HG02943 (cell line): ENCODE data around the gene THUMPD1.
"Not testable (repeated sequence)": the region's sequence is repeated elsewhere in the genome, so short reads cannot be mapped to it uniquely, and the experiment has no call there.

Experiments used
- ATAC-seq: cut with Tn5 transposase; IDR thresholded peaks from one replicate; pipeline ENCODE4 v1.9.1; 2021; ENCODE audit warnings: mild to moderate bottlenecking, low read depth, moderate library complexity; ENCODE audit not compliant: unreplicated experiment

The THUMPD1 gene

DNA sequence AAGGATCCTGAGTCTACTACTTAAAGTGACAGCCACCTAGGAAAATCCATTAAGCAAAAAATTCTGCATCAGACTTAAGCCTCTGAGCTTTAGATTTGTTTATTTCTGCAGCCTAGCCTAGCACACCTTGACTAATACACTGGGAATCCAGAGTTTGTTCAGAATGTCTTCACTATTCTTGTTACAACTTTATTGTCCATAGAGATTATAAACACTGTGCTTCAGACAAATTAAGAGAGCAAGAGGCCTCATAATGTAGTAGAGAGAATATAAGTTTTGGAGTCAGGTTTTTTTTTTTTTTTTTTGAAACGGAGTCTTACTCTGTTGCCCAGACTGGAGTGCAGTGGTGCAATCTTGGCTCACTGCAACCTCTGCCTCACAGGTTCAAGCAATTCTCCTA is 8.9 kb upstream of the THUMPD1 start:
- ATAC-seq, result no peak

DNA sequence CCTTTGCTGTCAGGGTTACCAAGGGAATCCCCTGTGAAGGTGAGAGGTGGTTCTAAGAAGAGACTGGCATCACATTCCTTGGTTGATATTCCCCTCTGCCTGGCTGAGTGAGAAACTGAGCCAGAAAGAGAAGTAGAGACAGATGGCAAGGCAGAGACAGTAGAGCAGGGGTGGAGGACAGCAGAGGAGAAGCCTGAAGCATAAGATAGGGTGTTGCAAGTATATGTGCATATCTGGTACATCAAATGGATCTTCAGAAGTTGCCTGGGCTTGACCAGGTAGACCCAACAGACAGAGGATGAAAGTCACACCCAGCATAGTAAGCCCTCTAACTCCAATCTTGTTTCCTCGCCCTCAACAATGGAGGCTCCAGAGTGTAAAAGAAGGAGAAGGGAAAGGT is 7.9 kb upstream of the THUMPD1 start:
- no peak for ATAC-seq

DNA sequence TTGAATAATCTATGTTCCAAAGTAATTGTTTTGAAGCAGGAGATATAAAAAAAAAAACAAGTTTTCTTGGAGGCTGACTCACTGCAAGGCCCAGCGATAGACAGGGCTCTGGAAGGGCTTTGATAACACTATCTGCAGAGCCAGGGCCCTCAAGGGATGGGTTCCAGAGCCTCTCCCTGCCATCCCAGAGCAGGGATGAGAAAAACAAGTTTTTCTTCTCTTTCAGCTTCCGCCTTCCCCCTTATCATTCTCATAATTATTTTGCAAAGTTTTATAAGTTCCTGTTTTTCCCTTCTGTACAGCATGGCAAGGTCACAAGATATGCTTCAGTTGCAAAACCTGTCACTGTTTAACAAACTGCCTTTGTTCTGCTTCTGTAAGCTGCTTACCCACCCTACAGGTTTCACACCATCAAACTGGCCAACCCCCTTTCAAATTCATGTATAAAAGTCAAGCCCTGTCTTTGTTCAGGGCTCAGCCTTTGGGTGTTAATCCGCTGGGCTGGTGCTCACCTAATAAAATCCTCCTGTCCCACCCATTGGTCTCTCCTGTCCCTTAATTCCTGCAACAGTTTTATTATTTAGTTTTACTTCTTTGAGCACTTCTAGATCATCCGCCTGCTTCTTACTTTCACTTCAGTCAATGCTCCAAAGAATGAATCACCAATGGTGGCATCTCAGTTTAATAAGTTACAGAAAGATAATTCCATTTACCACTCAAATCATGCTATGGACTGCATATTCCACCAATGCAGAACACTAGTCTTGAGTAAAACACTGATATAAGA is 5.6 kb upstream of the THUMPD1 start:
- no peak for ATAC-seq

DNA sequence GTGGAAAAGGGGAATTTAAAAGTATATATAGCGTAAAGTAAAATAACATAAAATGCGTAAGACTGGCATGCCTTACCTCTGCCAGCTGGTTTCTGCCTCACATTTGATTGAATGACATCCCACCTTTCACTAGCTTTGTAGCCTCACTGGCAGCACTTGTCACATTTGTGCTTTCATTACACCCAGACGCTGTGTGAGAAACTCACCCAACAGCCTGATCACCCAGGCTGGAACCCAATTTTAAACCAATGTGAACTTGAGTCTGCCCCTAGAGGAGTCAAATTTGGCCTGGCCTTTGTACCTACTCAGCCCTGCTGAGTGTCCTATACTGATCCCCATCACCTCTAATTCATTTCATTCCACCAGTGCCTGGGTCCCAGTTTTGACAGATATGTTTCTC is 4.8 kb upstream of the THUMPD1 start:
- no peak for ATAC-seq

DNA sequence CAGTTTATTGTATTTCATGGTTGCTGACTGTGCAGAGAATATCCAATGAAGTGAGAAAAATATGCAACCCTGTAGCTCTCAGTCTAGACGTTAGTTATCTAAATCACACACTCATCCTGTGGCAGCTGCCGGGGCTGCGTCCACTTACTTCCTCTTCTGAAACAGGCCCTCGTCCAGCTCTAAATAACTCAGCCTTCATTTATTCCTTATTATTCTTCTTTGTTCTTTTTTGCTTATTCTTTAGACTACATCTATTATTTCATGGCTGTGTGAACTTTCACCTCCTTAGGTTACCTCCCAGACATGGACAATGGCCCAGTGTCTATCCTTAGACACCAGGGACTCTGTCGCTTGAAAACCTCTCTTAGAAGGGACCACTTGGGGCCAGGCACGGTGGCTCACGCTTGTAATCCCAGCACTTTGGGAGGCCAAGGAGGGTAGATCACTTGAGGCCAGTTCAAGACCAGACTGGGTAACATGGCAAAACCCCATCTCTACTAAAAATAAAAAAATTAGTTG is 3.4 kb upstream of the THUMPD1 start:
- no peak for ATAC-seq

DNA sequence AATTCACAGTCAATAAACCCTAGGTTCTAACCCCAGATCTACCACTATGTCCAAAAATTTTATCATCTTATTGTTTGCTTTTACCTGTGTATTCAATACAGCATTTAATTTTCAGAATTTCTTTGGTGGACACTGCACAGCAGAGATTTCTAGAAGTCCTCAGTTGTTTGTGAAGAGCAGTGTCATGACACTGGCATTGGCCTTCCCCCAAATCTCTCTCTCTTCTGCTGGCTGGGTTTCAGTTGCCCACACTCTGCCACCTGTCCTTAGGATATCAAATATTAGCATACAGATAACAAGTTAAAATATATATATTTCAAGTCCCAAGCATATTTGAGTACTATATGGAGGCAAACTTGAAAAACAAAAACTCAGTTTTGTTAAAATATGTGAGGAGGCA is 2.0 kb upstream of the THUMPD1 start:
- ATAC-seq, result no peak

DNA sequence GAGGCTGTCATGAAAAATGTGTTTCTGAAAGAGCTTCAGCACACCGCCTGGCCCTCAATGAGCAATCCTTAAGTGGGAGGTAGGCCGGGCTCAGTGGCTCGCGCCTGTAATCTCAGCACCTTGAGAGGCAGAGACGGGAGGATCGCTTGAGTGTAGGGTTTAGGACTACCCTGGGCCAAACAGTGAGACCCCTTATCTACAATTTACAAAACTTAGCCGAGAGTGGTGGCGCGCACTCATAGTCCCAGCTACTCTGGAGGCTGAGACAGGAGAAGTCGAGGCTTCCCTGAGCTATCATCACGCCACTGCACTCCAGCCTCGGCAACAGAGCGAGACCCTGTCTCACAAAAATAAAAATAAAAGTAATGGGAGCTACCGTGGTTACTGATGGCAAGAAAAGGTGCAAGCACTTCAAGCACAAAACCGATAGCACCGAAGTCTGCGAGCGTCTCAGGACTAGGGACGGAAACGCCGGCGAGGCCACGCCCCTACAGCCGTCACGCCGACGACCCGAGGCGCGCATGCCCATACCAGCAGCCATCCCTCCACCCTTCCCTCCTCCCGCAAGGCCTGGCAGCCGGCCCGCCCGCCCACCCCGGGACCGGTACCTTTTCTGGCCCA is 607 bp downstream of the THUMPD1 start:
- peak; percentile 75 for ATAC-seq

DNA sequence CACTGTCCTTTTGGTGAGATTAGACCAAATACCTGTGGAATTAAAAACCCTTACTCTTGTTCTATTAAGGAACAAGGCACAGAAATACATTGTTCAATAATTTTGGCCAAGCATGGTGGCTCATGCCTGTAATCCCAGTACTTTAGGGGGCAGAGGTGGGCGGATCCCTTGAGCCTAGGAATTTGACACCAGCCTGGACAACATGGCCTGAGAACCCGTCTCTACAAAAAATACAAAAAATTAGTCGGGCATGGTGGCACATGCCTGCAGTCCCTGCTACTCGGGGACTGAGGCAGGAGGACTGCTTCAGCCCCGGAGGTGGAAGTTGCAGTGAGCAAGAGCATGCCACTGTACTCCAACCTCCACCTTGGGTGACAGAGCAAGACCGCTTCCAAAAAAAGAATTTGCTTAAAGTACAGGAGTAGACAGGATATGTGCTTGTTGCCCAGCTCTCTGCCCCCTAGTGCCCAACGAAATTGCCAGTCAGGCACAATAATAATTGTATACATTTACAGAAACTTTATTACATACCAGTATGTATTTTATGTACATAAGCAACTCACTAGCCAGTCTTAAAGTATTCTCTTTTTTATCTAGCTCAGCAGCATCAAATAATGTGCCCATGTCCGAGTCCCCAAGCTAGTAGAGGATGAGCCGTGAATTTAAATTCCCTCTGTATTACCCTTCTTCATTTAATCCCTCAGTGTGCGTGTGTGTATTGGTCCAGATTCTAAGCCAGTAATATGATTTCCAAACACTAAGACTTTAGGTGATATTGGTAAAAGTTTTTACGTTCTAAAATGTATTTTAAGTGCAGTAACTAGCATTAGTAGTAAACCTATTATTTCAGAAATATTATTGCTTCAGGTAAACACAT is 1.4 kb downstream of the THUMPD1 start:
- no peak for ATAC-seq

DNA sequence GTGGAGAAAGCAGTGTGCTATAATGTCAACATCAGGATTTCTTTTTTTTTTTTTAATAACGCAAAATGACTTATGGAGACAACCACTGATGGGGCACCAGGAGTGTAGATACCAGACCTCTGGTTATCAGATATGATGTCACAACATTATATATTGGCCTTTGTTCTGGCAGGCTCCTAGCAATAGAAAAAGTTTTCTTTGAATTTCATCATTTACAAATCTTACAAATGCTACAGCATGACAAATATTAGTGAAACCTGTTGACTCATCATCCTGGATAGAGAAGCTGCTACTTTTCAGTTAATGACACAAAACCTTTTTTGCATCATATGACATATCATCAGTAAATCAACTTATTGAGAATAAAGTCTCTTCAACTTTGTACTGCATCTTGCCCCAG is 6.1 kb downstream of the THUMPD1 start:
- no peak for ATAC-seq

DNA sequence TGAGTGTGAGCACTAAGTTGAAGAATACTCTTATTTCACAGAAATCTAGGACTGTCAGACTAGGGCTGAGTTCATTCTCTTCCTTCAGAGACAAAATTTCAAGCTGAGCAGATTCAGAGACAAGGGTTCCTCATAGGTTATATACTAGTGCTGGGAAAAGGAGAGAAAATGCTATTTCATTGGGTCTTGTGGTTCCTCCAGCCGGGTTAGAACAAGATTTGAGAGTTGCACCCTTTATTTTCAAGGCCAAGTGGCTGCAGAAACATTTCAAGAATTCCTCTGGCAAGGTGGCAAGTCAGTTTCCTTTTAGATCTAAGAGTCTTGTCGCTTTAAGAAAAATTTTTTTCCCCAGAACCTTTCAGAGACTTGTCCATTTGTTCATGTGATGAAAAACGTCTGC is 6.8 kb downstream of the THUMPD1 start:
- no peak for ATAC-seq

DNA sequence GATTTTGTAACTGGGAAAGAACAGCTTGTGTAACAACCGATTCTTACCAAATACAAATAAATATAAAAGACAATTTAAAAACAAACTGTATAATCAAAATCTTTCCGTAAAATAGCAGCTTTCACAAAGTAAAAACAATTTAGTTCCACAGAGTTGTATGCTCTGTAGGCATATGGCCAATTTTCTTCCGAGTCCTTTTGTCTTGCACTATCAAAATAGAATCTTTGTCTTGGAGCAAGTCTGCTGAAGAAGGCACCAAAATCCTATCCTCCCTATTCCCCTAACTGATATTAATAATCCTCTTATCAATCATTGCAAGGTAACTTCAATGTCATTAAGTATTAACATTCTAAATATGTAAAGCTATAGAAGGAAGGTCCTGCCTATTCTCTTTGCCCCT is 7.6 kb downstream of the THUMPD1 start:
- no peak for ATAC-seq

DNA sequence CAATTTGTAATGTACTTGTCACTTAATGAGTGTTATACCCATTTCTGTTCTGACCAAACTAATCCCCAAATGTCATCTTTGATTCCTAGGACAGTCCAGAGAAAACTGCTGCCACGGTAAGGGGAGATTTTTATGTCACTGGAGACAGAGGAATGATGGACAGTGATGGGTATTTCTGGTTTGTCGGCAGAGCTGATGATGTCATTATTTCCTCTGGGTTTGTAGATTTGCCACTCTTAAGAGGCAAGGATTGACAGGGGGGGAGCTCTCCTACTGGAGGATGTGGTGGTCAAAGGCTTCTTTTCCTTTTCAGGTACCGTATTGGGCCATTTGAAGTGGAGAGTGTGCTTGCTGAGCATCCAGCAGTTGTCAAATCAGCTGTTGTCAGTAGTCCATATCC is 12.5 kb downstream of the THUMPD1 start:
- no peak for ATAC-seq

DNA sequence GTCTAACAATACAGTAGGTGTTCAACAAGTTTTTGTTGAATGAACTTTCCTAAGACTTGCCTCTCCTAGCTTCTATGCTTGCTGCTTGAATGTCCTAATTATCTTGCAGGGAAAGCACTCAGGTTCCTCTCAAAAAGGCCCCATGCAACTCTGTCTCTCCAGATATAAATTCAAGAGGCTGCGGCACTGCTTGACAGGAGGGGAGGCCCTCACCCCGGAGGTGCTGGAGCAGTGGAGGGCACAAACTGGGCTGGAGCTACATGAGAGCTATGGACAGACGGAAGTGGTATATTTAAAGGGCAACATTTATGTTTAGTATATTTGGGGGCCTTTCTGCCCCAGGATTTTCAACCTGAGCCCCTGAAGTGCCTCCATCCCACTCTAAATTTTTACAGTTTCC is 14.4 kb downstream of the THUMPD1 start:
- no peak for ATAC-seq

DNA sequence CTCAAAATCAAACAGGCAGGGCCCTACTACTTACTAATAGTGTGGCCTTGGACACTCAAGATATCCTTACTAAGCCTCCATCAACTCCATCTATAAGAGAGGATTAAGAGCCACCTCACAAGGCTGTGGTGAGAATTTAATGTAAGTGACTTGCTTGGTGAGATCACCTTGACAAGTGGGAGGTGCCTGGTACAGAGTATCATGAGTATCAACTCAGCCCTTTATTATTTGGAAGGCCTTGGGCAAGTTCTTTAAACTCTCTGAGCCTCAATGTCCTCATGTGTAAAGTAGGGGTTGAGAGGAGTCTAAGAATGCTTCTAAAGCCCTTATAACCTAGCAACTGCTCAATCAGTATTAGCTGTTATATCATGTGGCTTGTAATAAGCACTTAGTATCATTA is 15.0 kb downstream of the THUMPD1 start:
- ATAC-seq, result no peak

DNA sequence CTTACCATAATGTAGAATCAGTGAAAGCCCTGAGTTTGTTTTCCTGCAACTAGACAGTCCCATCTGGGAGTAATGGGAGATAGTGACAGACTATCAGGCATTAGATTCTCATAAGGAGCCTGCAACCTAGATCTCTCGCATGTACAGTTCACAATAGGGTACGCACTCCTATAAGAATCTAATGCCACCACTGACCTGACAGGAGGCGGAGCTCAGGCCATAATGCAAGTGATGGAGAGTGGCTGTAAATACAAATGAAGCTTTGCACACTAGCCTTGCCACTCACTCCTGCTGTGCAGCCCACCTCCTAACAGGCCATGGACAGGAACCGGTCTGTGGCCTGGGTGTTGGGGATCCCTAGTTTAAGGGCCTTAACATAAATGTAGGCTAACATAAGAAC is 21.4 kb downstream of the THUMPD1 start:
- ATAC-seq, result no peak

DNA sequence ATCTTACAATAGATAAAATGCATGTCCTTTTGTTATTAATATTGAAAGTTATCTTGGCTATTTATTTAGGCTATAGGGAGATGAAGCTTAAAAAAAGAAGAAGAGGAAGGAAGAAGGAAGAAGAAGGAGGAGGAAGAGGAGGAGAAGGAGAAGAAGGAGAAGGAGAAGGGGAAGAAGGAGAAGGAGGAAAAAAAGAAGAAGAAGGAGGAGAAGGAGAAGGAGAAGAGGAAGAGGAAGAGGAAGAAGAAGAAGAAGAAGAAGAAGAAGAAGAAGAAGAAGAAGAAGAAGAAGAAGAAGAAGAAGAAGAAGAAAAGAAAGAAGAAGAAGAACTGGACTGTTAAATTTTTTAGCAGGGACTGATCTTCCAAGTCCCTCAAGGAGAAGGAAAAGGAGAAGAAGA is 23.9 kb downstream of the THUMPD1 start:
- not testable (repeated sequence) for ATAC-seq

DNA sequence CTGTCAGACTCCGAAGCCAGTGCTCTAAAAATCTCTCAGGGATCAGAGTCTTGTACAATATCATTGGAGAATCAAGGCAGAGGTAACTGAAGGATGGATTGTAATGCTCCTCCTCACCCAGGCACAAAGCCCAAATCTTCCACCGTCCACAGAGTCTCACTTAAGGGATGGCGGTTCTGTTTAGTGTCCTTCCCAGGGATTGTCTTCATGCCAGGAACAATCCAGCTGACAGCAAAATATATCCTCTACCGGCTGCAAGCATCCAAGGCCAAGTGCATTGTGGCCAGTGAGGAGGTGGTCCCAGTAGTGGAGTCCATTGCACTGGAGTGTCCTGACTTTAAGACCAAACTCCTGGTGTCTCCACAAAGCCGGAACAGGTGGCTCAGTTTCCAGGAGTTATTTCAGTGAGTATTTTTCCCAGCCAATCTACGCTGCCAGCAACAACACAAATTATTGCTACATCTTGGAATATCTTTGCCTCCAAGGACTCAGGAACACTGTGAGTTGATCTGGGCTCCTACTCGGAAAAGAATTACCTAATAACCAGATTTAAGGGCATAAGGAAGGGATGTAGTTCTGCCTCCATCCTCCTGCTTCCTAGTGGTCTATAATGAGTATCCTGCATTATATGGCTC is 30.2 kb downstream of the THUMPD1 start:
- ATAC-seq, result no peak

DNA sequence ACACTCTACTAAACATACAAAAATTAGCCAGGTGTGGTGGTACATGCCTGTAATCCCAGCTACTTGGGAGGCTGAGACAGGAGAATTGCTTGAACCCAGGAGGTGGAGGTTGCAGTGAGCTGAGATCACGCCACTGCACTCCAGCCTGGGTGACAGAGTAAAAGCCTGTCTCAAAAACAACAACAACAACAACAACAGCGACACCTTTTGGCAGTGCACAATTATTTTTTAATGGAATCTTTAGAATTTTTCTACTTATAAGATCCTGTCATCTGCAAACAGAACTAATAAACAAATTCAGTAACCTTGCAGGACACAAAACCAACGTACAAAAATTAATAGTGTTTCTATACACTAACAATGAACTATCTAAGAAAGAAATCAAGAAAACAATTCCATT is 33.5 kb downstream of the THUMPD1 start:
- not testable (repeated sequence) for ATAC-seq

DNA sequence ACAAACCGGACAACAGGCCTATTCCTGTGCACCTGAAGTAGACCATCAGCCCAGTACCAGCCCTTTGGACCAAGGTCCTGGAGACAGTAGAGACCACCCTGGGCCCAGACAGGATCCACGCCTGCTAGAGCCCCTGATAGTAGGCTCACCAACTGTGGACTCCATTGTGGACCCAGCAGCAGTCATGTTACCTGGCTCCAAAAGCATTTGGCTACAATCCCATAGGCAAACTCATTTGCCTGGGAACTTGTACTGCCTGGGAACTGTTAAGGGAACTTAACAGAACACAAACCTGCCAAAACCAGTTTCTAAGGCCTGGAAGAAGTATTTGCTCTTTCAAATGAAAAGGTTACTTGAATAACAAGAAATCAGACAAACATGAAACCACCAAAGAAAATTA is 34.2 kb downstream of the THUMPD1 start:
- no peak for ATAC-seq

DNA sequence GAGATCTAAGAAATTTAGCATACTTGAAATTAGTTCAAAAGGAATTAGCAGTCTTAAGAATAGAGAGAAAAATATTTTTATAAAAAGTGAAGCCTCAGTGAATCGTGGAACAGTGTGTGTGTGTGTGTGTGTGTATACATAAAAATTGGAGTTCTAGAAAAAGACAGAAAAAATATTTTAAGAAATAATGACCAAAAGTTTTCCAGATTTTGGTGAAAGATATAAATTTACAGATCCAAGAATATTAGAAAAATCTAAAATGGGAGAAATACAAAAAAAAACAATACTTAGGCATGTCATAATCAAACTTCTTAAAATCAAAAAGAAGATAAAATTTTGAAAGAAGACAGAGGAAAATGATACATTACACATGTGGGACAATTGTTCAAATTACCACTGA is 35.6 kb downstream of the THUMPD1 start:
- not testable (repeated sequence) for ATAC-seq

DNA sequence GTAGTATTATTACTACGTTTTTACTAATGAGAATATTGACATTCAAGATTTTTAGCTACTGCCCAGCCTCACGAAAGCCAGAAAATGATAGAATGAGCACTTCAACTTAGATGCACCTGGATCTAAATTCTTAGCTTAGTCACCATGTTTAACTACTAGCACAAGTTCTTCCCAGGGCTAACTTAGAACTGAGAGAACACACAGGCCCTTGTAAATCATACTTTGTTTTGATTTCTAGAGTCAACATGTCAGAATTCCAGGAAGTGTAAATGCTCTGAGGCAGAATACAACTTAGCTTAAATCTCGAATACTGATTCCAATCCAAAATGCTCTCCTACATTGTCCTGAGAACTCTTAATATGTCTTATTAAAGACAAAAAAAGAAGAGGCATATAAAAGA is 37.3 kb downstream of the THUMPD1 start:
- no peak for ATAC-seq
